DMS 273 (cell line): ENCODE data around the gene HES5.
A peak's percentile ranks its signal among the peaks of the same experiment; 100 is the strongest.
"Not testable (repeated sequence)": the region's sequence is repeated elsewhere in the genome, so short reads cannot be mapped to it uniquely, and the experiment has no call there.

Experiments
- DNase-seq: peaks from one replicate; lab custom pipeline; 2025; ENCODE audit not compliant: unreplicated experiment; lab: John Stamatoyannopoulos, UW

The HES5 gene

GRCh38 chr1:2561446-2561845, 31.4 kb upstream of the HES5 start:
- no peak for DNase-seq

- no peak for DNase-seq
Measured at GRCh38 chr1:2560299-2561073, 30.4 kb upstream of the HES5 start.

- DNase-seq: no peak
Measured at GRCh38 chr1:2559509-2560298, 29.6 kb upstream of the HES5 start.

GRCh38 chr1:2558861-2559260, 28.8 kb upstream of the HES5 start:
- no peak for DNase-seq

- DNase-seq: no peak
Measured at GRCh38 chr1:2558420-2558819, 28.4 kb upstream of the HES5 start.

- DNase-seq: no peak
Measured at GRCh38 chr1:2557482-2558400, 27.7 kb upstream of the HES5 start.

- DNase-seq: no peak
Measured at GRCh38 chr1:2556678-2557481, 26.8 kb upstream of the HES5 start.

GRCh38 chr1:2556277-2556677, 26.2 kb upstream of the HES5 start, which contains the start of gene TNFRSF14:
Gene TNFRSF14 (plus strand): TSS chr1:2556371. CDS start chr1:2556665, 294 bp downstream.
- peak; percentile 59 for DNase-seq

GRCh38 chr1:2555634-2556276, 25.7 kb upstream of the HES5 start:
- peak; percentile 51 for DNase-seq

- DNase-seq: peak; percentile 65
Measured at GRCh38 chr1:2554621-2555387, 24.7 kb upstream of the HES5 start.

- no peak for DNase-seq
Measured at GRCh38 chr1:2553871-2554620, 24.0 kb upstream of the HES5 start.

- DNase-seq: not testable (repeated sequence)
Measured at GRCh38 chr1:2553076-2553475, 23.0 kb upstream of the HES5 start.

- no peak for DNase-seq
Measured at GRCh38 chr1:2552189-2552588, 22.1 kb upstream of the HES5 start.

GRCh38 chr1:2551544-2551943, 21.5 kb upstream of the HES5 start:
- DNase-seq: not testable (repeated sequence)

- not testable (repeated sequence) for DNase-seq
Measured at GRCh38 chr1:2550309-2550861, 20.3 kb upstream of the HES5 start.

- not testable (repeated sequence) for DNase-seq
Measured at GRCh38 chr1:2549367-2550029, 19.4 kb upstream of the HES5 start.

- DNase-seq: peak; percentile 85
Measured at GRCh38 chr1:2548068-2548589, 18.1 kb upstream of the HES5 start.
